ENCODE data around the gene HDAC8. TPM values are rescaled to one million over a fixed set of nuclear protein-coding genes. Genes with fewer than 3 reads are reported as not detected.

HDAC8 gene
- total RNA-seq, 1 experiment from 2014 or later, result 33.3 TPM

GRCh38 chrX:72487661-72488060 is 85.0 kb downstream of the HDAC8 start:
- no peak for DNase-seq (ENCODE audit: low read depth in 1 of 2, low spot score in 2 of 2)
- no peaks in the 10 kb centered on the region for H3K9me3 ChIP-seq (replicated peaks)

DNA sequence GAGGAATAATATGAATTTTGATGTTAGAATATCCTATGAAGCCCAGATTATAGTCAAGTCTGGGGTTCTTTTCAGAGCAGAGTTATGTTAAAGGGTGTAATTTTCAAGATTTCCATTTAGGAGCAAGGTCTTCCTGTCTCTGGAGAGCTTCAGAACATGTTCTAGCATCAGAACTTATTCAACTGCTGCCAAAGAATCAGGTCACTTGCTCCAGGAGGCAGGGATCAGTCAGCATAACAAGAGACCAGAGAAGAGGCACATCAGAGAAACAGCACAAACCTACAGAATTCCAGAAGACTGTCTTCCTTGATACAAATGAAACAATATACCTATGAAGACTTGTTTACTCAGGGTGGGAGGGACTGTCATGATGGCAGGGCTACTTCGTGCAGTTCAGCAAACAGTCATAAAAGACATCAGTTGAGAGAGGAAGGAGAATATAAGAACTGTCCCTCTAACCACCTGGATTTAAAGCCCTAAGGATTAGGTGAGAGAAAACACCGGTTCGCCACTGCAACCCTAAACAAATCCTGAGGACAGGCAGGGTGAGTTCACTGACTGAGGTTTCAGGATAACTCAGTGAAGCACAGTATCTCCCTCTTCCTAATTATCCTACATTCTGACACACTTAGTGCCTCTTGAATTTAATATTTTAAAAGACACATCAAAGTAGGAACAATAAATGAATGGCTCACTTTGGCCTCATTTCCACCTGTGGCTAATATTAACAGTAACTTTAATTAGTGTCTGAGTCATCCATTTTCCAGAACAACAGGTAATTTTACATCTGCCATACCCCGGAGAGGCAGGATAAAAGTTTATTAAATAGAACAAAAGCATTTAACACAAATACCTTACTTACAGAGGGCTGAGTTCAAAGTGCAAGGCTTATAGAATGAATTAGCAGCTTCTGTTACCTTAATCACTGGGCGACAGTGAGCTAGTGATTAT is 93.0 kb downstream of the HDAC8 start:
- no peaks in the 10 kb centered on the region for H3K4me1 ChIP-seq (replicated peaks)
- H3K27me3 ChIP-seq (replicated peaks), result no peaks in the 10 kb centered on the region
- no peak overlapping the region for H3K4me3 ChIP-seq
- H3K36me3 ChIP-seq, result no peaks in the 10 kb centered on the region
- H3K9me3 ChIP-seq (replicated peaks), result no peaks in the 10 kb centered on the region
- DNase-seq (ENCODE audit: low read depth in 1 of 2, low spot score in 2 of 2), result no peak
- H3K27ac ChIP-seq, result no peak overlapping the region

More at GRCh38 chrX:72487661-72488060, 85.0 kb downstream of the HDAC8 start:
- no peaks in the 10 kb centered on the region for H3K27me3 ChIP-seq (replicated peaks)
- no peak overlapping the region for H3K27ac ChIP-seq
- H3K36me3 ChIP-seq, result no peaks in the 10 kb centered on the region
- H3K4me3 ChIP-seq, result no peak overlapping the region
- H3K4me1 ChIP-seq (replicated peaks), result no peaks in the 10 kb centered on the region

DNA sequence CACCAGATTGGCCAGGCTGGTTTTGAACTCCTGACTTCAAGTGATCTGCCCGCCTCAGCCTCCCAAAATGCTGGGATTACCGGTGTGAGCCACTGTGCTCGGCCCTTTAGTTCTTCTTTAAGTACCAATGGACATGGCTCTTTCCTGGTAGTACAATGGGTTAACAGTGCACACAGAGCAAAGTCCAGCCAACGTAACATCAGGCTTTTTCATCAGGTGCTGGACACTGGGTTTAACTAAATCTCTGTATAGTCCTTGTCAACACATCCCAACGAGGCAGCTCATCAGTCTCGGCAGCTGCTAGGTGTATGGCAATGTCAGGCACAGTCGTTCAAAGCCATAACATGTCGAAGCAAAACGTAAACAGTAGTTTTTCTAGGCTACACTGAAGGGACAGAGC is 93.8 kb downstream of the HDAC8 start:
- Histone ChIP-seq H3K4me1 (replicated peaks) (no peaks in the 10 kb centered on the region), H3K36me3 (no peaks in the 10 kb centered on the region), H3K4me3 (no peak overlapping the region), H3K27me3 (replicated peaks) (no peaks in the 10 kb centered on the region), H3K9me3 (replicated peaks) (no peaks in the 10 kb centered on the region), H3K27ac (no peak overlapping the region)
- no peak for DNase-seq (ENCODE audit: low read depth in 1 of 2, low spot score in 2 of 2)

GRCh38 chrX:72478351-72478750 is 94.3 kb downstream of the HDAC8 start:
- no peaks in the 10 kb centered on the region for H3K9me3 ChIP-seq (replicated peaks)
- H3K4me3 ChIP-seq, result no peak overlapping the region
- no peaks in the 10 kb centered on the region for H3K36me3 ChIP-seq
- no peaks in the 10 kb centered on the region for H3K4me1 ChIP-seq (replicated peaks)
- H3K27me3 ChIP-seq (replicated peaks), result no peaks in the 10 kb centered on the region
- H3K27ac ChIP-seq, result no peak overlapping the region
- no peak for DNase-seq (ENCODE audit: low read depth in 1 of 2, low spot score in 2 of 2)

DNA sequence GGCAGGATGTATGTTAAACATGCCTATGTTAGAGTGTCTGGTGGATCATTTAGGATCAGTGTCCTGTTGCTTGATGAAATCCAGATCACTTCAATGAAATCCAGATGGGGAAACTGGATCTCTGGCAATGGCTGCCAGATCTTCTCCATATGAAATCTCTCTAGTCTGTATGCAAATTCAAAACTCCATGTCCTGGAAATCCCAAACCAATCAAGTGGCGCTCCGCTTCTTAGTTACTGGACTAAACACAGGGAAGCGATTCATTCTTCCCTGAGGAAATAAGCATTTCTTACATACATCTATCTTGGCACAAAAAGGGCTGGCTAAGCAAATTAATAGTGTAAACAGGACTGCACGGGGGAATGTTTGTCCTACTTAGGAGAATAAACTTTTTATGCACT is 94.9 kb downstream of the HDAC8 start:
- Histone ChIP-seq H3K4me1 (replicated peaks) (no peaks in the 10 kb centered on the region), H3K4me3 (no peak overlapping the region), H3K9me3 (replicated peaks) (no peaks in the 10 kb centered on the region), H3K36me3 (no peaks in the 10 kb centered on the region), H3K27ac (no peak overlapping the region), H3K27me3 (replicated peaks) (no peaks in the 10 kb centered on the region)
- DNase-seq (ENCODE audit: low read depth in 1 of 2, low spot score in 2 of 2), result no peak

DNA sequence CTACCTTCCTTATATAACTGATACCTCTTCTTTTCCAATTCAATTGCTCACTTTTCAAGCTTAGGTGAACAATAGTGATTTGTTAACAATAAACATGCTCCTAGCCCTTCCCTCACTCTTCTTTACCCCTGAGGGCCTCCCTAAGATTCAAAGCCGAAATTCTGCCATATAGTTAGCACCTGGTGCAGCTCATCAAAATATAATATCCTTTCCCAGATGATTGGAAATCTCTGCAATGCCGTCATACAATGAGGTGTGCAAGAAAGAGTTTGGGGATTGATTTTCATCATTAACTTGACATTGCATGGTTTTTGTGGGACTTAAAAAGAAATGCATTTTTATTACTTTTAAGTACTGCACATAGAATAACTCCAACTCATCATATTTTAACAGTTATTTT is 95.3 kb downstream of the HDAC8 start:
- H3K9me3 ChIP-seq (replicated peaks), result no peaks in the 10 kb centered on the region
- H3K27ac ChIP-seq, result no peak overlapping the region
- H3K27me3 ChIP-seq (replicated peaks), result no peaks in the 10 kb centered on the region
- H3K4me3 ChIP-seq, result no peak overlapping the region
- no peak for DNase-seq (ENCODE audit: low read depth in 1 of 2, low spot score in 2 of 2)
- H3K4me1 ChIP-seq (replicated peaks), result no peaks in the 10 kb centered on the region
- H3K36me3 ChIP-seq, result no peaks in the 10 kb centered on the region

GRCh38 chrX:72475952-72476668 is 96.5 kb downstream of the HDAC8 start:
- Histone ChIP-seq H3K36me3 (no peaks in the 10 kb centered on the region), H3K9me3 (replicated peaks) (no peaks in the 10 kb centered on the region), H3K4me1 (replicated peaks) (no peaks in the 10 kb centered on the region), H3K4me3 (no peak overlapping the region), H3K27ac (no peak overlapping the region), H3K27me3 (replicated peaks) (no peaks in the 10 kb centered on the region)
- DNase-seq (ENCODE audit: low read depth in 1 of 2, low spot score in 2 of 2), result no peak

- H3K36me3 ChIP-seq, result no peaks in the 10 kb centered on the region
- no peaks in the 10 kb centered on the region for H3K27me3 ChIP-seq (replicated peaks)
- DNase-seq (ENCODE audit: low read depth in 1 of 2, low spot score in 2 of 2), result no peak
- H3K9me3 ChIP-seq (replicated peaks), result no peaks in the 10 kb centered on the region
- H3K4me1 ChIP-seq (replicated peaks), result no peaks in the 10 kb centered on the region
- H3K4me3 ChIP-seq, result no peak overlapping the region
- no peak overlapping the region for H3K27ac ChIP-seq
Observed at GRCh38 chrX:72475338-72475737, 97.3 kb downstream of the HDAC8 start.

DNA sequence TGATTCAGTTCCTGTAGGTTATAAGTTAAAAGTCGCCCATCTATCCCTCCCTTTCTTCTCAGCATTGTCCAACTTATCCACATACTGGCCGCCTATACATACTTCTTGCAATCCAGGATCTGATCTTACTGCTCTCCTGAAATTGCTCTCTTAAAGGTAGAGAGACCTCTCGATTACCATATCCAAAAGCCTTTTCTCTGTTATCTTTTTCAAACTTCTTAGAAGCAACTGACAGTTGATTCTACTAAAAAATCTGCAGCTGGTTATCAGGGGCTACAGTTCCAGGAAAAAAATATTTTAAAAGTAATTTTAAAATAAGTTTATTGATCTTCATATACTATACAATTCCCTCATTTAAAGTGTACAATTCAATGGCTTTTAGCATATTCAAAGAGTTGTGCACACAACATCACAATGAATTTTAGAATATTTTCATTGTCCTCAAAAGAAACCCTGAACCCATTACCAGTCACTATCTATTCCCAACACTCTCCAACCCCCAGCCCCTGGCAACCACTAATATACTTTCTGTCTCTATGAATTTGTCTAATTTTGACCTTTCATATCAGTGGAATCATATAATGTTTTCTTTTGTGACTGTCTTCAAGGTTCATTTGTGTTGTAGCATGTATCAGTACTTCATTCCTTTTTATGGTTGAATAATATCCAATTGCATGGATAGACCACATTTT is 102.0 kb downstream of the HDAC8 start:
- DNase-seq (ENCODE audit: low read depth in 1 of 2, low spot score in 2 of 2), result no peak
- H3K36me3 ChIP-seq, result no peaks in the 10 kb centered on the region

GRCh38 chrX:72470117-72470516 is 102.5 kb downstream of the HDAC8 start:
- no peaks in the 10 kb centered on the region for H3K36me3 ChIP-seq
- H3K27ac ChIP-seq, result no peak overlapping the region
- no peaks in the 10 kb centered on the region for H3K9me3 ChIP-seq (replicated peaks)
- no peaks in the 10 kb centered on the region for H3K27me3 ChIP-seq (replicated peaks)
- H3K4me1 ChIP-seq (replicated peaks), result no peaks in the 10 kb centered on the region
- H3K4me3 ChIP-seq, result no peak overlapping the region
- DNase-seq (ENCODE audit: low read depth in 1 of 2, low spot score in 2 of 2), result no peak

More for the DNA sequence above, 102.0 kb downstream of the HDAC8 start:
- H3K27ac ChIP-seq, result no peak overlapping the region
- no peak overlapping the region for H3K4me3 ChIP-seq
- H3K4me1 ChIP-seq (replicated peaks), result no peaks in the 10 kb centered on the region
- H3K9me3 ChIP-seq (replicated peaks), result no peaks in the 10 kb centered on the region
- no peaks in the 10 kb centered on the region for H3K27me3 ChIP-seq (replicated peaks)

GRCh38 chrX:72468607-72469006 is 104.0 kb downstream of the HDAC8 start:
- no peaks in the 10 kb centered on the region for H3K27me3 ChIP-seq (replicated peaks)
- H3K36me3 ChIP-seq, result no peaks in the 10 kb centered on the region
- H3K27ac ChIP-seq, result no peak overlapping the region
- H3K4me3 ChIP-seq, result no peak overlapping the region
- no peaks in the 10 kb centered on the region for H3K9me3 ChIP-seq (replicated peaks)
- no peaks in the 10 kb centered on the region for H3K4me1 ChIP-seq (replicated peaks)
- no peak for DNase-seq (ENCODE audit: low read depth in 1 of 2, low spot score in 2 of 2)

GRCh38 chrX:72467135-72467534 is 105.5 kb downstream of the HDAC8 start:
- no peaks in the 10 kb centered on the region for H3K9me3 ChIP-seq (replicated peaks)
- H3K27me3 ChIP-seq (replicated peaks), result no peaks in the 10 kb centered on the region
- no peak overlapping the region for H3K27ac ChIP-seq
- no peaks in the 10 kb centered on the region for H3K36me3 ChIP-seq
- H3K4me1 ChIP-seq (replicated peaks), result no peaks in the 10 kb centered on the region
- no peak overlapping the region for H3K4me3 ChIP-seq
- DNase-seq (ENCODE audit: low read depth in 1 of 2, low spot score in 2 of 2), result no peak

DNA sequence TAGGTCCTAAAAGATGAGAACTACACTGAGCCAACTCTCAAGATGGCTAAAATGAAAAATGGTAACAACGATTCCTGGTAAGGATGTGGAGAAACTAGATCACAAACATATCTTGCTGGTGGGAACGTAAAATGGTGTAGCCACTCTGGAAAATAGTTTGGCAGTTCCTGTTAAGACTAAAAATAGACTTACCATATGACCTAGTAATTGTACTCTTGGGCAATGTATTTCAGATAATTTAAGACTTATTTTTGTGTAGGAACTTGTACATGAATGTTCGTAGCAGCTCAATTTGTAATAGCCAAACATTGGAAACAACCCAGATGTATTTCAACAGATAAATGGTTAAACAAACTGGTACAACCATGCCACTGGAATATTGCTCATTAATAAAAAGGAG is 106.2 kb downstream of the HDAC8 start:
- Histone ChIP-seq H3K27ac (no peak overlapping the region), H3K36me3 (no peaks in the 10 kb centered on the region), H3K4me3 (no peak overlapping the region), H3K4me1 (replicated peaks) (no peaks in the 10 kb centered on the region), H3K9me3 (replicated peaks) (no peaks in the 10 kb centered on the region), H3K27me3 (replicated peaks) (no peaks in the 10 kb centered on the region)
- no peak for DNase-seq (ENCODE audit: low read depth in 1 of 2, low spot score in 2 of 2)

- Histone ChIP-seq H3K9me3 (replicated peaks) (no peaks in the 10 kb centered on the region), H3K4me1 (replicated peaks) (no peaks in the 10 kb centered on the region), H3K27me3 (replicated peaks) (no peaks in the 10 kb centered on the region), H3K4me3 (no peak overlapping the region), H3K36me3 (no peaks in the 10 kb centered on the region), H3K27ac (no peak overlapping the region)
- DNase-seq (ENCODE audit: low read depth in 1 of 2, low spot score in 2 of 2), result no peak
Observed at GRCh38 chrX:72465889-72466288, 106.8 kb downstream of the HDAC8 start.
